GM12878 (cell line): Measurements from ENCODE around the gene PIR. TPM values are rescaled to one million over a fixed set of nuclear protein-coding genes. Genes with fewer than 3 reads are reported as not detected.

Experiments used
- ATAC-seq: fragments of 200-7000 bp; cut with Tn5 transposase; 3 replicates; pipeline ENCODE4 v1.9.1; 2020; ENCODE audit warnings: mild to moderate bottlenecking, moderate library complexity
- BruUV-seq: library from RNA; stranded (reverse); fragments of 400-500 nt; replicated peaks from 2 replicates; lab custom pipeline; 2021; lab: Mats Ljungman, UMichigan
- CTCF ChIA-PET: fragments of 300-600 bp; sonication (Branson Sonifier 250); formaldehyde crosslinking; extraction: SDS; loops from one replicate; lab custom pipeline; 2021; ENCODE audit warnings: inconsistent platforms; lab: Yijun Ruan, JAX
- POLR2A ChIA-PET: fragments of 350-600 bp; formaldehyde crosslinking; extraction: SDS; loops from one replicate; lab custom pipeline; 2021; ENCODE audit warnings: inconsistent platforms; lab: Charles Lee
- RAD21 ChIA-PET: fragments of 300-600 bp; sonication (Branson Sonifier 250); formaldehyde crosslinking; loops from one replicate; lab custom pipeline; 2023; ENCODE audit warnings: antibody characterized with exemption; ENCODE audit not compliant: unreplicated experiment; lab: Charles Lee
- SMC1A ChIA-PET: fragments of 300-600 bp; sonication (Branson Sonifier 250); formaldehyde crosslinking; loops from one replicate; lab custom pipeline; 2023; ENCODE audit not compliant: unreplicated experiment, uncharacterized antibody; lab: Charles Lee
- DNase-seq: peaks from one replicate; pipeline ENCODE4 v3.0.0-alpha.2; 2011; ENCODE audit warnings: low read depth, low spot score
- FAIRE-seq: peaks from 3 replicates; lab custom pipeline; 2011; peaks lifted over from hg19 to GRCh38; lab: Jason Lieb, UNC
- H2AFZ ChIP-seq: 2 replicates; pipeline ENCODE4 v1.6.0; 2011; ENCODE audit warnings: low read depth, low read length, control low read depth; ENCODE audit not compliant: control insufficient read depth
- H3K27ac ChIP-seq: 2 replicates; pipeline ENCODE4 v1.5.1; 2011; ENCODE audit warnings: control low read depth; ENCODE audit not compliant: control insufficient read depth, insufficient read depth
- H3K27me3 ChIP-seq, 2 experiments: replicated peaks in 1 of 2; 2 replicates each; pipeline versions ENCODE4 v1.6.0 to v1.6.1; 2011; ENCODE audit warnings: low read length in 1 of 2; ENCODE audit not compliant: control insufficient read depth in 2 of 2, insufficient read depth in 2 of 2
- H3K36me3 ChIP-seq, 2 experiments: 2 replicates each; pipeline ENCODE4 v1.5.1; 2011; ENCODE audit warnings: low read length in 1 of 2; ENCODE audit not compliant: control insufficient read depth in 2 of 2, insufficient read depth in 2 of 2
- H3K4me1 ChIP-seq: 2 replicates; pipeline ENCODE4 v1.6.1; 2011; ENCODE audit warnings: mild to moderate bottlenecking, low read length, moderate library complexity, mixed read lengths; ENCODE audit not compliant: control insufficient read depth, insufficient read depth
- H3K4me2 ChIP-seq: 2 replicates; pipeline ENCODE4 v1.6.0; 2011; ENCODE audit warnings: control low read depth; ENCODE audit not compliant: control insufficient read depth, insufficient read depth
- H3K4me3 ChIP-seq: fragments of 200-600 bp; sonication (generic); 2 replicates; pipeline ENCODE4 v1.5.1; 2016
- H3K79me2 ChIP-seq: 2 replicates; pipeline ENCODE4 v1.6.0; 2011; ENCODE audit warnings: low read length; ENCODE audit not compliant: control insufficient read depth, insufficient read depth
- H3K9ac ChIP-seq: 2 replicates; pipeline ENCODE4 v1.8.0; 2011; ENCODE audit warnings: low read length, control low read depth, mixed read lengths; ENCODE audit not compliant: control insufficient read depth, insufficient read depth
- H3K9me3 ChIP-seq: replicated peaks from 3 replicates; pipeline ENCODE4 v1.5.1; 2011; ENCODE audit warnings: mild to moderate bottlenecking, low read length; ENCODE audit not compliant: control insufficient read depth, insufficient read depth
- H4K20me1 ChIP-seq: 2 replicates; pipeline ENCODE4 v1.6.0; 2011; ENCODE audit not compliant: control insufficient read depth, insufficient read depth
- CEBPZ ChIP-seq: fragments of 150-350 bp; IDR thresholded peaks from 2 replicates; pipeline ENCODE4 v1.6.1; 2016; ENCODE audit warnings: low read depth, low read length
- EED ChIP-seq: sonication (generic); IDR thresholded peaks from 2 replicates; pipeline ENCODE4 v1.6.1; 2016; ENCODE audit warnings: antibody characterized with exemption, low read depth
- FOXK2 ChIP-seq: fragments of 450-650 bp; IDR thresholded peaks from 2 replicates; pipeline ENCODE4 v1.6.1; 2017; ENCODE audit warnings: mild to moderate bottlenecking, moderate library complexity
- GABPA ChIP-seq: IDR thresholded peaks from 2 replicates; pipeline ENCODE4 v1.6.1; 2014; ENCODE audit warnings: antibody characterized with exemption, low read depth, mild to moderate bottlenecking, inconsistent platforms
- JUNB ChIP-seq: IDR thresholded peaks from 2 replicates; pipeline ENCODE4 v1.6.1; 2016; ENCODE audit warnings: antibody characterized with exemption, mild to moderate bottlenecking
- LARP7 ChIP-seq: fragments of 450-650 bp; IDR thresholded peaks from 2 replicates; pipeline ENCODE4 v1.6.1; 2017; ENCODE audit warnings: mild to moderate bottlenecking
- NKRF ChIP-seq: fragments of 450-650 bp; conservative IDR thresholded peaks from 2 replicates; pipeline ENCODE4 v1.6.1; 2017; ENCODE audit warnings: mild to moderate bottlenecking, moderate library complexity
- NR2F1 ChIP-seq: fragments of 450-650 bp; conservative IDR thresholded peaks from 2 replicates; pipeline ENCODE4 v1.6.1; 2017; ENCODE audit warnings: mild to moderate bottlenecking
- SMC3 ChIP-seq: IDR thresholded peaks from 2 replicates; pipeline ENCODE4 v1.6.1; 2011; ENCODE audit warnings: low read length, improper control_type of control experiment, borderline replicate concordance
- TCF12 ChIP-seq: IDR thresholded peaks from 2 replicates; pipeline ENCODE4 v1.6.1; 2011; ENCODE audit warnings: low read depth, mild to moderate bottlenecking, low read length
- WGBS: methylation state at CpG from one replicate; pipeline ENCODE4 v1.1.6; 2016; ENCODE audit warnings: low lambda C conversion rate; ENCODE audit not compliant: insufficient replicate concordance, insufficient coverage; ENCODE audit errors: missing lambda C conversion rate; 5-methylcytosine and 5-hydroxymethylcytosine counted together
- in situ Hi-C: fragments of 300-500 bp; cut with MboI; formaldehyde crosslinking; loops from 9 replicates; pipeline ENCODE4 v1.14.3; 2018; ENCODE audit warnings: mixed read lengths
- intact Hi-C: fragments of 100-400 bp; cut with micrococcal nuclease; formaldehyde crosslinking; loops from one replicate; pipeline ENCODE4 v1.14.2; 2022; ENCODE audit not compliant: unreplicated experiment
- polyA plus RNA-seq, 11 experiments: library from polyadenylated mRNA; depleted of rRNA in 4 of 11; unstranded in 6 of 11; stranded (reverse) in 5 of 11; fragments of >200 nt; fragmentation: Nextera tagmentation in 4 of 11; fragmentation: Illumina TruSeq in 1 of 11; extraction: Ambion mirVana in 4 of 11; extraction: Trizol in 1 of 11; gene quantifications; 1 replicate in 1 of 11; 2 replicates in 10 of 11; pipeline versions ENCODE4 v1.2.1 to v1.2.3, GENCODE V29; 2011 to 2016; ENCODE audit warnings: inconsistent platforms in 2 of 11, missing spikeins in 2 of 11, low read depth in 1 of 11
- total RNA-seq, 4 experiments: library from RNA; depleted of rRNA in 3 of 4; stranded (reverse); fragments of >200 nt in 3 of 4; fragmentation: Illumina TruSeq in 1 of 4; extraction: Trizol in 1 of 4; gene quantifications; 2 replicates each; pipeline versions ENCODE4 v1.2.1 to v1.2.3, GENCODE V29; 2013 to 2021
- TF ChIP-seq, protein P1 (sequence below), 3 experiments: IDR thresholded peaks in 2 of 3; conservative IDR thresholded peaks in 1 of 3; 2 replicates each; pipeline ENCODE4 v1.5.1; 2011; ENCODE audit warnings: low read depth in 3 of 3, low read length in 3 of 3, mild to moderate bottlenecking in 3 of 3, control low read depth in 2 of 3, moderate library complexity in 2 of 3, inconsistent platforms in 1 of 3, mixed read lengths in 1 of 3; ENCODE audit not compliant: control insufficient read depth in 2 of 3, insufficient read depth in 1 of 3; ENCODE audit errors: extremely low read depth in 1 of 3
- TF ChIP-seq, protein P2 (sequence below): fragments of 450-650 bp; IDR thresholded peaks from 2 replicates; pipeline ENCODE4 v1.6.1; 2018; ENCODE audit warnings: mild to moderate bottlenecking, low read depth, moderate library complexity; ENCODE audit not compliant: partially characterized antibody

Gene PIR
- total and polyA plus RNA-seq, 10 of the 15 experiments (the other 5 are each of a cell fraction or from before 2014, with no cell fraction given), result 3.8 to 16.5 (median 7.3) TPM

DNA sequence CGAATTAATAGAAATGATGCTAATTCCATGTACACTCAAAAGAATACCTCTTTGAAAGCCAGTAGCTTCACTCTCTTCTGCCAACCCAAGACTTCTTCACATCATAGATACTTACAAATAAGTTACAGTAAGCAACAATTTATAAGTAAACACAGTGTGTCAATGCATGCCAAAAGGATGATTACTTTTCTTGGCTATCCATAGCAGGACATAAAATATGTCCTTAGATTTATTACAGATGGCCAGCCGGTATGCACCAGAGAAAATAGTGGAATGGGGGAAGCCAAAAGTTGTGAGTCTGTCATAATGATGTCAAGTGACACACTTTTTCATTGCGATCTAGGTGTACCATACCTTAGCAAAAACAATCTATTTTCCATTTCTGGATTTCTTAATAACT lies 6.8 kb upstream of the PIR start:
- no peaks in the 10 kb centered on the region for H3K4me1 ChIP-seq
- SMC1A ChIA-PET, result interaction anchor here (0.8 to 1.6 kb wide), 2 partner anchors 55 to 65 kb away, joined by 3 read pairs; no protein-coding TSS in a partner anchor
- no peaks in the 10 kb centered on the region for H3K36me3 ChIP-seq
- H2AFZ ChIP-seq, result no peak overlapping the region
- H3K4me2 ChIP-seq, result no peak overlapping the region
- H3K9ac ChIP-seq, result no peak overlapping the region
- FAIRE-seq (no peak), ATAC-seq (no peak), DNase-seq (no peak)
- no peak overlapping the region for H3K27ac ChIP-seq
- H3K4me3 ChIP-seq, result no peak overlapping the region
- H4K20me1 ChIP-seq, result no peaks in the 10 kb centered on the region
- H3K79me2 ChIP-seq, result no peaks in the 10 kb centered on the region
- CTCF ChIA-PET, result interaction anchor here (0.6 to 3.9 kb wide), 7 partner anchors 10 to 1619 kb away, joined by 3 to 16 read pairs (median 6); no protein-coding TSS in a partner anchor
- POLR2A ChIA-PET, result no interaction called here
- no TSS peak for BruUV-seq
- RAD21 ChIA-PET, result interaction anchor here (1.4 kb wide), 1 partner anchor 28 kb away, joined by 4 read pairs; no protein-coding TSS in a partner anchor
- no peaks in the 10 kb centered on the region for H3K27me3 ChIP-seq
- no peaks in the 10 kb centered on the region for H3K9me3 ChIP-seq
- WGBS, result 30% methylated on average over 3 of the region's 3 CpGs
- intact Hi-C loops, result loop anchor here (2.0 to 10.0 kb wide), 3 partner anchors 151 to 1197 kb away; no protein-coding TSS in a partner anchor
- in situ Hi-C loops, result no loop called here
- TF ChIP-seq SMC3 (no peak), JUNB (no peak), EED (no peak), FOXK2 (no peak), GABPA (no peak), TCF12 (no peak), CEBPZ (no peak), LARP7 (no peak), NKRF (no peak), NR2F1 (no peak)
- TF ChIP-seq, protein P1, sequence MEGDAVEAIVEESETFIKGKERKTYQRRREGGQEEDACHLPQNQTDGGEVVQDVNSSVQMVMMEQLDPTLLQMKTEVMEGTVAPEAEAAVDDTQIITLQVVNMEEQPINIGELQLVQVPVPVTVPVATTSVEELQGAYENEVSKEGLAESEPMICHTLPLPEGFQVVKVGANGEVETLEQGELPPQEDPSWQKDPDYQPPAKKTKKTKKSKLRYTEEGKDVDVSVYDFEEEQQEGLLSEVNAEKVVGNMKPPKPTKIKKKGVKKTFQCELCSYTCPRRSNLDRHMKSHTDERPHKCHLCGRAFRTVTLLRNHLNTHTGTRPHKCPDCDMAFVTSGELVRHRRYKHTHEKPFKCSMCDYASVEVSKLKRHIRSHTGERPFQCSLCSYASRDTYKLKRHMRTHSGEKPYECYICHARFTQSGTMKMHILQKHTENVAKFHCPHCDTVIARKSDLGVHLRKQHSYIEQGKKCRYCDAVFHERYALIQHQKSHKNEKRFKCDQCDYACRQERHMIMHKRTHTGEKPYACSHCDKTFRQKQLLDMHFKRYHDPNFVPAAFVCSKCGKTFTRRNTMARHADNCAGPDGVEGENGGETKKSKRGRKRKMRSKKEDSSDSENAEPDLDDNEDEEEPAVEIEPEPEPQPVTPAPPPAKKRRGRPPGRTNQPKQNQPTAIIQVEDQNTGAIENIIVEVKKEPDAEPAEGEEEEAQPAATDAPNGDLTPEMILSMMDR (IDR thresholded peaks at IDR 0.05 in 2 of 3, conservative IDR thresholded peaks at IDR 0.05 in 1 of 3; ENCODE audit: control insufficient read depth in 2 of 3, extremely low read depth in 1 of 3, insufficient read depth in 1 of 3, low read depth in 3 of 3, low read length in 3 of 3), result no peak
- TF ChIP-seq, protein P2, sequence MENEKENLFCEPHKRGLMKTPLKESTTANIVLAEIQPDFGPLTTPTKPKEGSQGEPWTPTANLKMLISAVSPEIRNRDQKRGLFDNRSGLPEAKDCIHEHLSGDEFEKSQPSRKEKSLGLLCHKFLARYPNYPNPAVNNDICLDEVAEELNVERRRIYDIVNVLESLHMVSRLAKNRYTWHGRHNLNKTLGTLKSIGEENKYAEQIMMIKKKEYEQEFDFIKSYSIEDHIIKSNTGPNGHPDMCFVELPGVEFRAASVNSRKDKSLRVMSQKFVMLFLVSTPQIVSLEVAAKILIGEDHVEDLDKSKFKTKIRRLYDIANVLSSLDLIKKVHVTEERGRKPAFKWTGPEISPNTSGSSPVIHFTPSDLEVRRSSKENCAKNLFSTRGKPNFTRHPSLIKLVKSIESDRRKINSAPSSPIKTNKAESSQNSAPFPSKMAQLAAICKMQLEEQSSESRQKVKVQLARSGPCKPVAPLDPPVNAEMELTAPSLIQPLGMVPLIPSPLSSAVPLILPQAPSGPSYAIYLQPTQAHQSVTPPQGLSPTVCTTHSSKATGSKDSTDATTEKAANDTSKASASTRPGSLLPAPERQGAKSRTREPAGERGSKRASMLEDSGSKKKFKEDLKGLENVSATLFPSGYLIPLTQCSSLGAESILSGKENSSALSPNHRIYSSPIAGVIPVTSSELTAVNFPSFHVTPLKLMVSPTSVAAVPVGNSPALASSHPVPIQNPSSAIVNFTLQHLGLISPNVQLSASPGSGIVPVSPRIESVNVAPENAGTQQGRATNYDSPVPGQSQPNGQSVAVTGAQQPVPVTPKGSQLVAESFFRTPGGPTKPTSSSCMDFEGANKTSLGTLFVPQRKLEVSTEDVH, result no peak
